Transverse colon (tissue), 3 donors: Measurements from ENCODE around the gene PHACTR4.

ENCODE experiments used
- POLR2A ChIP-seq: fragments of 450-650 bp; IDR thresholded peaks from one replicate; pipeline ENCODE4 v1.6.1; 2016; ENCODE audit warnings: antibody characterized with exemption, mild to moderate bottlenecking, moderate library complexity
- POLR2AphosphoS5 ChIP-seq, 3 donors: sonication (generic); formaldehyde crosslinking; IDR thresholded peaks; one replicate each; pipeline ENCODE4 v1.6.1; 2016; ENCODE audit warnings: antibody characterized with exemption in 3 of 3

GRCh38 chr1:28421744-28422143 lies 52.2 kb downstream of the PHACTR4 start:
- TF ChIP-seq POLR2A (no peak), POLR2AphosphoS5 (IDR thresholded peaks at IDR 0.05) (no peak)
